Lower lobe of right lung (tissue), 2 donors: ENCODE data around the gene PDILT. TPM values are rescaled to one million over a fixed set of nuclear protein-coding genes. Genes with fewer than 3 reads are reported as not detected.
"Not testable (repeated sequence)": the region's sequence is repeated elsewhere in the genome, so short reads cannot be mapped to it uniquely, and the experiment has no call there.

Experiments used
- ATAC-seq, 2 donors: fragments of 200-7000 bp; cut with Tn5 transposase; one replicate each; pipeline ENCODE4 v1.9.1; 2020 to 2022; ENCODE audit warnings: mild to moderate bottlenecking in 2 of 2, moderate library complexity in 2 of 2
- DNase-seq: peaks from one replicate; pipeline ENCODE4 v3.0.0-alpha.2; 2020
- H3K27ac ChIP-seq: fragments of 200-600 bp; one replicate; pipeline ENCODE4 v1.8.0; 2022
- H3K27me3 ChIP-seq: fragments of 200-600 bp; one replicate; pipeline ENCODE4 v1.8.0; 2022; ENCODE audit warnings: low read depth
- H3K36me3 ChIP-seq: fragments of 200-600 bp; one replicate; pipeline ENCODE4 v1.8.0; 2022; ENCODE audit warnings: mild to moderate bottlenecking
- H3K4me1 ChIP-seq: fragments of 200-600 bp; one replicate; pipeline ENCODE4 v1.8.0; 2022
- H3K4me3 ChIP-seq: fragments of 200-600 bp; one replicate; pipeline ENCODE4 v1.8.0; 2022; ENCODE audit warnings: mild to moderate bottlenecking
- H3K9me3 ChIP-seq: fragments of 200-600 bp; one replicate; pipeline ENCODE4 v1.8.0; 2022
- intact Hi-C: fragments of 100-400 bp; cut with DNase I; formaldehyde crosslinking; loops from one replicate; pipeline ENCODE4 v1.11.0; 2022
- total RNA-seq: library from RNA; stranded (reverse); fragmentation: NEBNext Ultra II Directional; extraction: Animal tissue kit (Norgen Biotek cat#: 25700); gene quantifications from one replicate; pipeline ENCODE4 v1.2.1, GENCODE V29; 2021
- TF ChIP-seq, protein P1 (sequence below): fragments of 200-600 bp; IDR thresholded peaks from one replicate; pipeline ENCODE4 v1.8.0; 2022; ENCODE audit warnings: antibody characterized with exemption, mild to moderate bottlenecking
- donor health status: DM: no; HTN: yes; CAD: no; lungs with severe emphysema.

Gene PDILT
- total RNA-seq, 1 donor from 2014 or later, result not detected

DNA sequence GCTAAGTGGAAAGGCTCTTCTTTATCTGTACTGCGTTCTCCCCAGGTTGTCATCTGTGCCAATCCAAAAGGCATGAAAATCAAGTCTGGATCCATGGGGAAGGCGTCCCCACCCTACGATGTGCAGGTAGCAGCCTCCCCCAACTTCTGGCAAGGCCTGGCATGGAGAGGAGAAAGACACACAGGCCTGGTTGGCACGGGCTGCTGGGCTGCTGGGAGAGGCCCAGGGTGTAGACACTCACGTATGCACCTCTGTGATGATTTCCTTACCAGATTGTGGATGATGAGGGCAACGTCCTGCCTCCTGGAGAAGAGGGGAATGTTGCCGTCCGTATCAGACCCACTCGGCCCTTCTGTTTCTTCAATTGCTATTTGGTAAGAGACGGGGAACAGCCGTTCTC, 26.4 kb upstream of the PDILT start:
- ATAC-seq, result no peak
- Histone ChIP-seq H3K9me3 (no peaks in the 10 kb centered on the region), H3K4me1 (no peaks in the 10 kb centered on the region), H3K4me3 (no peak overlapping the region), H3K36me3 (no peaks in the 10 kb centered on the region), H3K27me3 (no peaks in the 10 kb centered on the region), H3K27ac (no peak overlapping the region)
- intact Hi-C loops, result no loop called here
- TF ChIP-seq, protein P1, sequence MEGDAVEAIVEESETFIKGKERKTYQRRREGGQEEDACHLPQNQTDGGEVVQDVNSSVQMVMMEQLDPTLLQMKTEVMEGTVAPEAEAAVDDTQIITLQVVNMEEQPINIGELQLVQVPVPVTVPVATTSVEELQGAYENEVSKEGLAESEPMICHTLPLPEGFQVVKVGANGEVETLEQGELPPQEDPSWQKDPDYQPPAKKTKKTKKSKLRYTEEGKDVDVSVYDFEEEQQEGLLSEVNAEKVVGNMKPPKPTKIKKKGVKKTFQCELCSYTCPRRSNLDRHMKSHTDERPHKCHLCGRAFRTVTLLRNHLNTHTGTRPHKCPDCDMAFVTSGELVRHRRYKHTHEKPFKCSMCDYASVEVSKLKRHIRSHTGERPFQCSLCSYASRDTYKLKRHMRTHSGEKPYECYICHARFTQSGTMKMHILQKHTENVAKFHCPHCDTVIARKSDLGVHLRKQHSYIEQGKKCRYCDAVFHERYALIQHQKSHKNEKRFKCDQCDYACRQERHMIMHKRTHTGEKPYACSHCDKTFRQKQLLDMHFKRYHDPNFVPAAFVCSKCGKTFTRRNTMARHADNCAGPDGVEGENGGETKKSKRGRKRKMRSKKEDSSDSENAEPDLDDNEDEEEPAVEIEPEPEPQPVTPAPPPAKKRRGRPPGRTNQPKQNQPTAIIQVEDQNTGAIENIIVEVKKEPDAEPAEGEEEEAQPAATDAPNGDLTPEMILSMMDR, result no peak
- DNase-seq, result no peak

DNA sequence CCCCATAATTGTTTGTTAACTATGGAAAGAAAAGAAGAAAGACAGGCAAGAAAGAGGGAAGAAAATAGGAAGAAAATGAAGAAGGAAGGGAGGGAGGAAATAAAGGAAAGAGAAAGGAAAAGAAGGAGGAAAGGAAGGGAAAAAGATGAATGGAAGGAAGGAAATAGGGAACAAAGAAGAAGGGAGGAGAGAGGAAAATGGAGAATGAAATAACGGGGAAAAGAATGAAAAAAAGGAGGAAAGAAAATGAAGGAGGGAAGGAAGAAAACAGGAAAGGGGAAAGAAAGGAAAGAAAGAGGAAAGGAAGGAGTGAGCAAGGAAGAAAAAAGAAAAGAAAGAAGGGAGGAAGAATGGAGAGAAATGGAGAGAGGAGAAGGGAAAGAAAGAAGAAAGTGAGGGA, 25.9 kb upstream of the PDILT start:
- H3K9me3 ChIP-seq, DNase-seq, intact Hi-C loops, H3K36me3 ChIP-seq, H3K4me3 ChIP-seq, H3K4me1 ChIP-seq, H3K27me3 ChIP-seq, H3K27ac ChIP-seq, ATAC-seq: not testable (repeated sequence)

DNA sequence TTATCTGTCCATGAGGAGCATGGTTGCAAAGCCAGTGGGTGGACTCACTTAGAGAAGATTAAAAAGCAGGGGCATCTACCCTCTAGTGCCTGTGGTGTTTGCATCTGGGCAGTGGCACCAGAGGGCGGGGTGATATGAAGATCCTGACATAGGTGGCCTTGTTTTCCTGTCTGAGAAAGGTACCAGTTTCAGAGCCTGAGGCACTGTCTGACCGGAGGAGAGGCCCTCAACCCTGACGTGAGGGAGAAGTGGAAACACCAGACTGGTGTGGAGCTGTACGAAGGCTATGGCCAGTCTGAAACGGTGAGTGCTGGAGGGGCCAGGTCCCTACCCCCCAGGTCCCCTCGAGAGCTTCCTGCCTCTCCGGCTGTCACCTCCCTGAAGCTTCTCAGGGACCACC, 25.0 kb upstream of the PDILT start:
- H3K27me3 ChIP-seq, intact Hi-C loops: not testable (repeated sequence)

DNA sequence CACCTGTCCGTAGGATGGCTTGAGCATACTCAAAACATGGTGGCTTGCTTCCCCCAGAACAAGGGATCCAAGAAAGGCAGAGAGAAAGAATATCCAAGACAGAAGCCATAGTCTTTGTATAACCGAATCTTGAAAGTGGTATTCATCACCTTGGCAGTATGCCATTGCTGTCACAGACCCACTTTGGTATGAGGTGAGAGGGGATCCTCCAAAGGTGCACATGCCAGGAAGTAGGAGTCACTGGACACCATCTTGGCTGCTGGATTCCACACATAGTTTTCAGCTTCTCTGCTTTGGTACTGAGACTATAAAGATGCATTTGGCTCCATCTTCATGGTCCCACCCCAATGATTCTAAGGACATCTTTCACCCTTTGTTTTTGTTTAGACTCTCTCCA, 22.9 kb upstream of the PDILT start:
- H3K27me3 ChIP-seq, H3K27ac ChIP-seq, H3K36me3 ChIP-seq, H3K9me3 ChIP-seq, ATAC-seq, H3K4me1 ChIP-seq, intact Hi-C loops, H3K4me3 ChIP-seq, DNase-seq: not testable (repeated sequence)

More for the DNA sequence above, 25.0 kb upstream of the PDILT start:
- ATAC-seq, H3K27ac ChIP-seq, H3K4me1 ChIP-seq, H3K4me3 ChIP-seq, H3K36me3 ChIP-seq, H3K9me3 ChIP-seq, DNase-seq: not testable (repeated sequence)

DNA sequence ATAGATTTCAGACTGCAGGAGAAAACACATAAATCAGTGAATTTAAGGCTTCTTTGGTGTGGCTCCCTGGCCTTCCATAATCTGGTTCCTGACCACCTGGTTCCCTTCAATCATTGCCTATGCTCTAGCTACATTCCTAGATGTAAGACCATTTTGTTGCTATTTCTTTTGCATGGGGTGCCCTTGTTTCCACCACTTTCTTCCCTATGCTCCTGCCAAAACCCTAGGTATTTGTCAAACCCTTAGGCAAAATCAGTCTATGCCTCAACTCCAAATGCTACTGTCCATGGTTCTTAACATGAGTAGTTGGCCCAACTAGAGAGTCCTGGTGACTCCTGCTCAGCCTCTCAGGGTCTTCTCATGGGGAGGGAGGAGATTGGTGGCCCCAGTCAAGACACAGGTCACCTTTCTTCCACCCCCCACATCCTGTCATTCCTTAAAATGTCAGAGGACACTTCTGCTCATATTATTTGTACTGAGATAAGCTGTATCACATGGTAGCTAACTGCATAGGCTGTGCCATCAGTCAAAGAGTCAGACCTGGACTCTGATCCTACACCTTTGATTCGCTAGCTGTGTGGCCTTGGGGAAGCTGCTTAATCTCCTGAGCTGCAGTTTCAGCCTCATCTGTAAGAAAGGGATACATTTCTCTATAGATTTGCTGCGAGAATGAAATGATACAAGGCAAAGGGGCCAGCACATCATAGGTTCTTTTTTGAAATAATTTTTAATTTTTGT, 19.8 kb upstream of the PDILT start:
- no peaks in the 10 kb centered on the region for H3K4me1 ChIP-seq
- H3K27ac ChIP-seq, result no peak overlapping the region
- H3K4me3 ChIP-seq, result no peak overlapping the region
- no peaks in the 10 kb centered on the region for H3K9me3 ChIP-seq
- TF ChIP-seq, protein P1, result no peak
- no peaks in the 10 kb centered on the region for H3K27me3 ChIP-seq
- intact Hi-C loops, result no loop called here
- no peak for DNase-seq
- H3K36me3 ChIP-seq, result no peaks in the 10 kb centered on the region
- no peak for ATAC-seq

DNA sequence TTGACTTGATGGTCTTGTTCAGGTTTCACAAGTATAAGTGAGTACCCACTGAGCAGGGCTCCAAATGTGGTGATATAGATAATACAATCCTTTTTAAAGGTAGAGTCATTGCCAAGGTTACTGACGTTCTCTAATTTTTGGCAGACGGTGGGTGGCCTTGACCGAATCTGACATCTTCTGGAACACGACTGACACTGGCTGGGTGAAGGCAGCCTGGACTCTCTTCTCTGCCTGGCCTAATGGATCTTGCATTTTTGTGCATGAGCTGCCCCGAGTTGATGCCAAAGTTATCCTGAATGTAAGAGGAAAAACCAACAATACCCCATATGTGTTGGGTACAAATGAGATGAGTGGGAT, 19.2 kb upstream of the PDILT start:
- H3K4me3 ChIP-seq, H3K27ac ChIP-seq, H3K4me1 ChIP-seq, H3K36me3 ChIP-seq, H3K9me3 ChIP-seq, H3K27me3 ChIP-seq, intact Hi-C loops, DNase-seq, ATAC-seq: not testable (repeated sequence)

DNA sequence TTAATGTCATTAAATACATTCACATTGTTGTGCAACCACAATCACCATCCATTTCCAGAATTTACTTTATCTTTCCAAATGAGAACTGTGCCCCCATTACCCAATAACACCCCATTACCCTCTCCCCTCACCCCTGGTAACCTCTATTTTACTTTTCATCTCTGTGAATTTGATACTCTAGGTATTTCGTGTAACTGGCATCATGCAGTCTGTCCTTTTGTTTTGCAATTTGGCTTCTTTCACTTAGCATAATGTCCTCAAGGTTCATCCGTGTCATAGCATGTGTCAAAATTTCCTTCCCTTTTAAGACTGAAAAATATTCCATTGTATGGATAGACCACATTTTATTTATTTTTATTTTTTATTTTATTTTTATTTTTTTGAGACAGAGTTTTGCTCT, 17.2 kb upstream of the PDILT start:
- ATAC-seq, H3K27ac ChIP-seq, intact Hi-C loops: not testable (repeated sequence)

DNA sequence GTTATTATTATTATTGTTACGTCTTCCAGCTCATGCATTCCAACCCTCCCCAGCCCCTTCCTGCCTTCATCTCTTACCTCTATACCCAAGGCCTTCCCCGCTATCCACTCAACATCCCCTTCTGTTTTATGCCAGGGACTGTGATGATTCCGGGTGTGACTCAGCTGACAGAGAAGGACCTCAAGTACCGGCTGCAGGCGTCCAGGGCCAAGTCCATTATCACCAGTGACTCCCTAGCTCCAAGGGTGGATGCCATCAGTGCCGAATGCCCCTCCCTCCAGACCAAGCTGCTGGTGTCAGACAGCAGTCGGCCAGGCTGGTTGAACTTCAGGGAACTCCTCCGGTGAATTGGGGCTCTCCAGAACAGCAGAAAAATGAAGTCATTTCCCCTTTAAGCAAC, 14.6 kb upstream of the PDILT start:
- DNase-seq, H3K27me3 ChIP-seq, intact Hi-C loops, H3K4me1 ChIP-seq, ATAC-seq, H3K4me3 ChIP-seq, H3K27ac ChIP-seq, H3K36me3 ChIP-seq, H3K9me3 ChIP-seq: not testable (repeated sequence)

More for the DNA sequence above, 17.2 kb upstream of the PDILT start:
- H3K9me3 ChIP-seq, H3K4me3 ChIP-seq, H3K4me1 ChIP-seq, H3K27me3 ChIP-seq, H3K36me3 ChIP-seq, DNase-seq: not testable (repeated sequence)

DNA sequence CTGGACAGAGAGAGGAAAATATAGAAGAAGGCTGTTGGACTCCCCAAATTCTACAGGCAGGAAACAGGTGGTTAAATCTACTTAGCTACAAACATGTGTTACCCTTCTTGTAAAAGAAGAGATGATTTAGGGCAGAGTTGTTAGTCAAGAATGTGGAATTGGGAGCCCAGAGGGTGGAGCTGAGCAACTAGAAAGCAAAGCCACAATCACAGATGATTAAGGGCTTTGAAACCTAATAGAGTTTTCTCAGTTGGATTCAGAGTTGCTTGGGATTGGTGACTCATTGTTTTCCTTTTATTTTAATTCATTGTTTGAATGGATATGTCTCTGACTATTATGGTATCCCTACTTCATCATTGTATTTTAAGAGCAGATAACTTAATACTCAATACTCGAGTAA, 11.0 kb upstream of the PDILT start:
- no peak overlapping the region for H3K4me3 ChIP-seq
- no peaks in the 10 kb centered on the region for H3K9me3 ChIP-seq
- no peaks in the 10 kb centered on the region for H3K4me1 ChIP-seq
- no peaks in the 10 kb centered on the region for H3K36me3 ChIP-seq
- DNase-seq (no peak), ATAC-seq (no peak)
- no peaks in the 10 kb centered on the region for H3K27me3 ChIP-seq
- TF ChIP-seq, protein P1, result no peak
- no peak overlapping the region for H3K27ac ChIP-seq
- intact Hi-C loops, result no loop called here
